Measurements from ENCODE around the gene PFKFB3. TPM values are rescaled to one million over a fixed set of nuclear protein-coding genes. Genes with fewer than 3 reads are reported as not detected.
"Not testable (repeated sequence)": the region's sequence is repeated elsewhere in the genome, so short reads cannot be mapped to it uniquely, and the experiment has no call there.

The PFKFB3 gene
- polyA plus RNA-seq, 2 donors, result 26.2 to 42.7 TPM

- peaks cover 2 to 10% of the 10 kb centered on the region in 2 donors for H3K4me1 ChIP-seq (ENCODE audit: control insufficient read depth in 2 of 2, insufficient read depth in 2 of 2, low read length in 1 of 2)
- H3K27me3 ChIP-seq (ENCODE audit: control insufficient read depth in 1 of 2, insufficient read depth in 2 of 2, low read length in 2 of 2), result no peaks in the 10 kb centered on the region
- WGBS, 2 donors, result 24 to 29% methylated on average over 6 of the region's 6 CpGs
- no peak overlapping the region for H3K4me3 ChIP-seq (ENCODE audit: low read depth in 1 of 2, low read length in 2 of 2)
- H3K9me3 ChIP-seq (ENCODE audit: control insufficient read depth in 2 of 2, insufficient read depth in 1 of 2, low read depth in 1 of 2, low read length in 1 of 2), result no peaks in the 10 kb centered on the region
- H3K27ac ChIP-seq (ENCODE audit: low read depth in 2 of 2, low read length in 1 of 2), result peak overlapping the region in 1 of 2 donors; percentile 15
- peaks cover 0 to 2% of the 10 kb centered on the region in 2 donors for H3K36me3 ChIP-seq (ENCODE audit: control insufficient read depth in 2 of 2, insufficient read depth in 2 of 2, low read length in 1 of 2)
Observed at GRCh38 chr10:6165221-6165725, 37.5 kb upstream of the PFKFB3 start.

- 87 to 89% methylated on average over 15 of the region's 15 CpGs for WGBS, 2 donors
Observed at GRCh38 chr10:6165933-6166332, 36.8 kb upstream of the PFKFB3 start.

GRCh38 chr10:6167456-6167855 is 35.3 kb upstream of the PFKFB3 start:
- Histone ChIP-seq H3K4me3 (ENCODE audit: low read depth in 1 of 2, low read length in 2 of 2) (no peak overlapping the region), H3K4me1 (ENCODE audit: control insufficient read depth in 2 of 2, insufficient read depth in 2 of 2, low read length in 1 of 2) (peaks cover 6 to 10% of the 10 kb centered on the region in 2 donors), H3K27ac (ENCODE audit: low read depth in 2 of 2, low read length in 1 of 2) (no peak overlapping the region), H3K36me3 (ENCODE audit: control insufficient read depth in 2 of 2, insufficient read depth in 2 of 2, low read length in 1 of 2) (peaks cover 0 to 2% of the 10 kb centered on the region in 2 donors), H3K27me3 (ENCODE audit: control insufficient read depth in 1 of 2, insufficient read depth in 2 of 2, low read length in 2 of 2) (no peaks in the 10 kb centered on the region), H3K9me3 (ENCODE audit: control insufficient read depth in 2 of 2, insufficient read depth in 1 of 2, low read depth in 1 of 2, low read length in 1 of 2) (no peaks in the 10 kb centered on the region)
- 85 to 86% methylated on average over 2 of the region's 2 CpGs for WGBS, 2 donors

More at GRCh38 chr10:6165933-6166332, 36.8 kb upstream of the PFKFB3 start:
- H3K9me3 ChIP-seq (ENCODE audit: control insufficient read depth in 2 of 2, insufficient read depth in 1 of 2, low read depth in 1 of 2, low read length in 1 of 2); H3K4me3 ChIP-seq (ENCODE audit: low read depth in 1 of 2, low read length in 2 of 2); H3K4me1 ChIP-seq (ENCODE audit: control insufficient read depth in 2 of 2, insufficient read depth in 2 of 2, low read length in 1 of 2); H3K36me3 ChIP-seq (ENCODE audit: control insufficient read depth in 2 of 2, insufficient read depth in 2 of 2, low read length in 1 of 2); H3K27me3 ChIP-seq (ENCODE audit: control insufficient read depth in 1 of 2, insufficient read depth in 2 of 2, low read length in 2 of 2): not testable (repeated sequence)
- peak overlapping the region in 1 of 2 donors; percentile 24 for H3K27ac ChIP-seq (ENCODE audit: low read depth in 2 of 2, low read length in 1 of 2)

- H3K36me3 ChIP-seq (ENCODE audit: control insufficient read depth in 2 of 2, insufficient read depth in 2 of 2, low read length in 1 of 2), result peaks cover 0 to 2% of the 10 kb centered on the region in 2 donors
- peaks cover 6 to 16% of the 10 kb centered on the region in 2 donors for H3K4me1 ChIP-seq (ENCODE audit: control insufficient read depth in 2 of 2, insufficient read depth in 2 of 2, low read length in 1 of 2)
- WGBS, 2 donors, result 74 to 88% methylated on average over 3 of the region's 3 CpGs
Observed at GRCh38 chr10:6168084-6168483, 34.6 kb upstream of the PFKFB3 start.

GRCh38 chr10:6170638-6171037 is 32.1 kb upstream of the PFKFB3 start:
- Histone ChIP-seq H3K4me1 (ENCODE audit: control insufficient read depth in 2 of 2, insufficient read depth in 2 of 2, low read length in 1 of 2) (peaks cover 9 to 16% of the 10 kb centered on the region in 2 donors), H3K36me3 (ENCODE audit: control insufficient read depth in 2 of 2, insufficient read depth in 2 of 2, low read length in 1 of 2) (peaks cover 0 to 2% of the 10 kb centered on the region in 2 donors), H3K27ac (ENCODE audit: low read depth in 2 of 2, low read length in 1 of 2) (no peak overlapping the region), H3K4me3 (ENCODE audit: low read depth in 1 of 2, low read length in 2 of 2) (no peak overlapping the region), H3K27me3 (ENCODE audit: control insufficient read depth in 1 of 2, insufficient read depth in 2 of 2, low read length in 2 of 2) (no peaks in the 10 kb centered on the region), H3K9me3 (ENCODE audit: control insufficient read depth in 2 of 2, insufficient read depth in 1 of 2, low read depth in 1 of 2, low read length in 1 of 2) (no peaks in the 10 kb centered on the region)
- whole genome bisulfite sequencing, 2 donors, result 50 to 65% methylated on average over 2 of the region's 2 CpGs

More at GRCh38 chr10:6168084-6168483, 34.6 kb upstream of the PFKFB3 start:
- Histone ChIP-seq H3K9me3 (ENCODE audit: control insufficient read depth in 2 of 2, insufficient read depth in 1 of 2, low read depth in 1 of 2, low read length in 1 of 2) (no peaks in the 10 kb centered on the region), H3K27ac (ENCODE audit: low read depth in 2 of 2, low read length in 1 of 2) (no peak overlapping the region), H3K4me3 (ENCODE audit: low read depth in 1 of 2, low read length in 2 of 2) (no peak overlapping the region), H3K27me3 (ENCODE audit: control insufficient read depth in 1 of 2, insufficient read depth in 2 of 2, low read length in 2 of 2) (no peaks in the 10 kb centered on the region)

GRCh38 chr10:6171881-6172695 is 30.6 kb upstream of the PFKFB3 start:
- H3K4me1 ChIP-seq (ENCODE audit: control insufficient read depth in 2 of 2, insufficient read depth in 2 of 2, low read length in 1 of 2), result peaks cover 7 to 24% of the 10 kb centered on the region in 2 donors
- WGBS, 2 donors, result 65 to 74% methylated on average over 23 of the region's 23 CpGs
- peaks cover 0 to 2% of the 10 kb centered on the region in 2 donors for H3K36me3 ChIP-seq (ENCODE audit: control insufficient read depth in 2 of 2, insufficient read depth in 2 of 2, low read length in 1 of 2)
- no peak overlapping the region for H3K4me3 ChIP-seq (ENCODE audit: low read depth in 1 of 2, low read length in 2 of 2)
- H3K9me3 ChIP-seq (ENCODE audit: control insufficient read depth in 2 of 2, insufficient read depth in 1 of 2, low read depth in 1 of 2, low read length in 1 of 2), result no peaks in the 10 kb centered on the region
- no peak overlapping the region for H3K27ac ChIP-seq (ENCODE audit: low read depth in 2 of 2, low read length in 1 of 2)
- no peaks in the 10 kb centered on the region for H3K27me3 ChIP-seq (ENCODE audit: control insufficient read depth in 1 of 2, insufficient read depth in 2 of 2, low read length in 2 of 2)

GRCh38 chr10:6173203-6173602 is 29.5 kb upstream of the PFKFB3 start:
- Histone ChIP-seq H3K9me3 (ENCODE audit: control insufficient read depth in 2 of 2, insufficient read depth in 1 of 2, low read depth in 1 of 2, low read length in 1 of 2) (no peaks in the 10 kb centered on the region), H3K4me3 (ENCODE audit: low read depth in 1 of 2, low read length in 2 of 2) (no peak overlapping the region), H3K4me1 (ENCODE audit: control insufficient read depth in 2 of 2, insufficient read depth in 2 of 2, low read length in 1 of 2) (peaks cover 7 to 26% of the 10 kb centered on the region in 2 donors), H3K36me3 (ENCODE audit: control insufficient read depth in 2 of 2, insufficient read depth in 2 of 2, low read length in 1 of 2) (peaks cover 0 to 2% of the 10 kb centered on the region in 2 donors), H3K27me3 (ENCODE audit: control insufficient read depth in 1 of 2, insufficient read depth in 2 of 2, low read length in 2 of 2) (no peaks in the 10 kb centered on the region), H3K27ac (ENCODE audit: low read depth in 2 of 2, low read length in 1 of 2) (no peak overlapping the region)
- 64% methylated on average over 8 of the region's 8 CpGs for WGBS, 2 donors

GRCh38 chr10:6174201-6174874 is 28.4 kb upstream of the PFKFB3 start:
- H3K4me1 ChIP-seq (ENCODE audit: control insufficient read depth in 2 of 2, insufficient read depth in 2 of 2, low read length in 1 of 2), result peaks cover 7 to 23% of the 10 kb centered on the region in 2 donors
- WGBS, 2 donors, result 89 to 92% methylated on average over 22 of the region's 22 CpGs
- H3K27ac ChIP-seq (ENCODE audit: low read depth in 2 of 2, low read length in 1 of 2), result peak overlapping the region in 1 of 2 donors; percentile 19
- no peak overlapping the region for H3K4me3 ChIP-seq (ENCODE audit: low read depth in 1 of 2, low read length in 2 of 2)
- no peaks in the 10 kb centered on the region for H3K9me3 ChIP-seq (ENCODE audit: control insufficient read depth in 2 of 2, insufficient read depth in 1 of 2, low read depth in 1 of 2, low read length in 1 of 2)
- H3K27me3 ChIP-seq (ENCODE audit: control insufficient read depth in 1 of 2, insufficient read depth in 2 of 2, low read length in 2 of 2), result no peaks in the 10 kb centered on the region
- no peaks in the 10 kb centered on the region for H3K36me3 ChIP-seq (ENCODE audit: control insufficient read depth in 2 of 2, insufficient read depth in 2 of 2, low read length in 1 of 2)

- Histone ChIP-seq H3K36me3 (ENCODE audit: control insufficient read depth in 2 of 2, insufficient read depth in 2 of 2, low read length in 1 of 2) (no peaks in the 10 kb centered on the region), H3K27ac (ENCODE audit: low read depth in 2 of 2, low read length in 1 of 2) (no peak overlapping the region), H3K4me1 (ENCODE audit: control insufficient read depth in 2 of 2, insufficient read depth in 2 of 2, low read length in 1 of 2) (peaks cover 7 to 23% of the 10 kb centered on the region in 2 donors), H3K4me3 (ENCODE audit: low read depth in 1 of 2, low read length in 2 of 2) (no peak overlapping the region), H3K9me3 (ENCODE audit: control insufficient read depth in 2 of 2, insufficient read depth in 1 of 2, low read depth in 1 of 2, low read length in 1 of 2) (no peaks in the 10 kb centered on the region), H3K27me3 (ENCODE audit: control insufficient read depth in 1 of 2, insufficient read depth in 2 of 2, low read length in 2 of 2) (no peaks in the 10 kb centered on the region)
- 85 to 88% methylated on average over 16 of the region's 16 CpGs for WGBS, 2 donors
Observed at GRCh38 chr10:6175329-6176055, 27.2 kb upstream of the PFKFB3 start.

All from esophagus (tissue), 2 donors.